ENCODE data around the gene KREMEN1. TPM values are rescaled to one million over a fixed set of nuclear protein-coding genes. Genes with fewer than 3 reads are reported as not detected.

KREMEN1 gene
- polyA plus RNA-seq, 1 of the 3 experiments (the other 2 are of a cell fraction): 10.0 TPM

- Histone ChIP-seq H3K27me3 (ENCODE audit: insufficient read depth) (no peaks in the 10 kb centered on the region), H3F3A (replicated peaks; ENCODE audit: insufficient read depth) (peaks cover 5% of the 10 kb centered on the region), H3K9me3 (no peaks in the 10 kb centered on the region), H4K20me1 (ENCODE audit: insufficient read depth) (no peaks in the 10 kb centered on the region), H3K27ac (ENCODE audit: low read depth in 2 of 2, low read length in 1 of 2) (no peak overlapping the region), H3K9me2 (no peaks in the 10 kb centered on the region), H3K4me1 (ENCODE audit: control insufficient read depth in 1 of 2, insufficient read depth in 2 of 2, low read depth in 1 of 2, low read length in 1 of 2) (peaks cover 0 to 5% of the 10 kb centered on the region in 2 experiments; a peak in 1 of 4 replicates), H2AFZ (ENCODE audit: low read depth) (no peak overlapping the region), H3K4me2 (no peak overlapping the region), H3K4me3 (ENCODE audit: low read depth in 2 of 2, low read length in 1 of 2) (no peak overlapping the region), H3K79me2 (ENCODE audit: insufficient read depth) (no peaks in the 10 kb centered on the region), H3K36me3 (replicated peaks in 1 of 2; ENCODE audit: control insufficient read depth in 1 of 2, insufficient read depth in 2 of 2, low read length in 1 of 2) (no peaks in the 10 kb centered on the region), H3K9ac (no peak overlapping the region)
- no peak for TF ChIP-seq CTCF (IDR thresholded peaks at IDR 0.05)
- TF ChIP-seq TEAD4 (IDR thresholded peaks at IDR 0.05; ENCODE audit: borderline replicate concordance, insufficient read depth): no peak
- no peak for TF ChIP-seq ZBTB33 (IDR thresholded peaks at IDR 0.05; ENCODE audit: borderline replicate concordance, low read depth)
- no peak for TF ChIP-seq FOSL2 (IDR thresholded peaks at IDR 0.05; ENCODE audit: borderline replicate concordance, low read depth)
- no peak for DNase-seq
- WGBS (ENCODE audit: low lambda C conversion rate): 91% methylated on average over 3 of the region's 3 CpGs
- ChIA-PET POLR2A (no interaction called here), CTCF (interaction anchor here (0.6 to 1.5 kb wide), 3 partner anchors 33 to 43 kb away, joined by 3 read pairs; no protein-coding TSS in a partner anchor)
Observed at GRCh38 chr22:29110946-29111345, 38.1 kb downstream of the KREMEN1 start.

- no peak overlapping the region for H3K4me3 ChIP-seq (ENCODE audit: low read depth in 2 of 2, low read length in 1 of 2)
- ChIA-PET CTCF (interaction anchor here (0.6 to 1.8 kb wide), 2 partner anchors 133 to 299 kb away, joined by 3 to 7 read pairs; no protein-coding TSS in a partner anchor), POLR2A (no interaction called here)
- H3K27ac ChIP-seq (ENCODE audit: low read depth in 2 of 2, low read length in 1 of 2): no peak overlapping the region
- no peak for DNase-seq
- H3K79me2 ChIP-seq (ENCODE audit: insufficient read depth): no peaks in the 10 kb centered on the region
- peaks cover 5% of the 10 kb centered on the region for H3F3A ChIP-seq (replicated peaks; ENCODE audit: insufficient read depth)
- WGBS (ENCODE audit: low lambda C conversion rate): 96% methylated on average over 3 of the region's 3 CpGs
- H3K4me1 ChIP-seq (ENCODE audit: control insufficient read depth in 1 of 2, insufficient read depth in 2 of 2, low read depth in 1 of 2, low read length in 1 of 2): peaks cover 0 to 9% of the 10 kb centered on the region in 2 experiments; a peak in 1 of 4 replicates
- no peaks in the 10 kb centered on the region for H3K9me3 ChIP-seq
- H3K27me3 ChIP-seq (ENCODE audit: insufficient read depth): no peaks in the 10 kb centered on the region
- H3K9me2 ChIP-seq: no peaks in the 10 kb centered on the region
- H3K9ac ChIP-seq: no peak overlapping the region
- H2AFZ ChIP-seq (ENCODE audit: low read depth): no peak overlapping the region
- H3K36me3 ChIP-seq (replicated peaks in 1 of 2; ENCODE audit: control insufficient read depth in 1 of 2, insufficient read depth in 2 of 2, low read length in 1 of 2): no peaks in the 10 kb centered on the region
- no peak for TF ChIP-seq TEAD4 (IDR thresholded peaks at IDR 0.05; ENCODE audit: borderline replicate concordance, insufficient read depth)
- TF ChIP-seq NFIC (IDR thresholded peaks at IDR 0.05; ENCODE audit: borderline replicate concordance): no peak
- no peak for TF ChIP-seq POLR2AphosphoS5 (IDR thresholded peaks at IDR 0.05; ENCODE audit: low read depth, low read length)
- no peak for TF ChIP-seq JUND (IDR thresholded peaks at IDR 0.05)
- TF ChIP-seq CTCF (IDR thresholded peaks at IDR 0.05): no peak
- no peak for TF ChIP-seq MEF2A (IDR thresholded peaks at IDR 0.05; ENCODE audit: borderline replicate concordance, low read depth)
- TF ChIP-seq FOSL2 (IDR thresholded peaks at IDR 0.05; ENCODE audit: borderline replicate concordance, low read depth): no peak
- TF ChIP-seq REST (IDR thresholded peaks at IDR 0.05; ENCODE audit: low read depth, low read length): no peak
- TF ChIP-seq RCOR1 (IDR thresholded peaks at IDR 0.05; ENCODE audit: low read length): no peak
- TF ChIP-seq GABPA (IDR thresholded peaks at IDR 0.05; ENCODE audit: low read depth): no peak
- TF ChIP-seq ZBTB33 (IDR thresholded peaks at IDR 0.05; ENCODE audit: borderline replicate concordance, low read depth): no peak
- no peak for TF ChIP-seq USF1 (IDR thresholded peaks at IDR 0.05; ENCODE audit: borderline replicate concordance, low read depth)
- TF ChIP-seq CHD2 (IDR thresholded peaks at IDR 0.05; ENCODE audit: low read length, partially characterized antibody): no peak
- no peaks in the 10 kb centered on the region for H4K20me1 ChIP-seq (ENCODE audit: insufficient read depth)
- H3K4me2 ChIP-seq: no peak overlapping the region
Observed at GRCh38 chr22:29112121-29112520, 39.3 kb downstream of the KREMEN1 start.
